ENCODE results near the gene BASP1.

GRCh38 chr5:17185349-17185748, 32.1 kb upstream of the BASP1 start:
- no peak for TF ChIP-seq CTCF (IDR thresholded peaks at IDR 0.05)
- no peak for TF ChIP-seq POLR2A (IDR thresholded peaks at IDR 0.05)
- TF ChIP-seq EP300 (IDR thresholded peaks at IDR 0.05), result no peak
